ENCODE results near the gene NAALADL2. TPM values are rescaled to one million over a fixed set of nuclear protein-coding genes. Genes with fewer than 3 reads are reported as not detected.
"Not testable (repeated sequence)": the region's sequence is repeated elsewhere in the genome, so short reads cannot be mapped to it uniquely, and the experiment has no call there.

The NAALADL2 gene
- total RNA-seq, 2 experiments from 2014 or later = not detected

GRCh38 chr3:175511219-175511785 lies 652.2 kb downstream of the NAALADL2 start:
- H3K4me1 Mint-ChIP-seq (ENCODE audit: low read depth) = no peaks in the 10 kb centered on the region
- CTCF ChIA-PET = no interaction called here
- no peak for DNase-seq
- H3K9me3 Mint-ChIP-seq = peaks cover 4% of the 10 kb centered on the region
- no peak overlapping the region for H3K4me3 Mint-ChIP-seq
- H3K27ac Mint-ChIP-seq = no peak overlapping the region
- intact Hi-C loops (cut with micrococcal nuclease) = no loop called here
- H3K36me3 Mint-ChIP-seq (ENCODE audit: low read depth) = no peaks in the 10 kb centered on the region
- no peaks in the 10 kb centered on the region for H3K27me3 Mint-ChIP-seq (ENCODE audit: low read depth)

- H3K4me3 Mint-ChIP-seq = no peak overlapping the region
- no peaks in the 10 kb centered on the region for H3K36me3 Mint-ChIP-seq (ENCODE audit: low read depth)
- intact Hi-C loops (cut with micrococcal nuclease) = no loop called here
- no peak overlapping the region for H3K27ac Mint-ChIP-seq
- H3K27me3 Mint-ChIP-seq (ENCODE audit: low read depth) = no peaks in the 10 kb centered on the region
- H3K9me3 Mint-ChIP-seq = peaks cover 2% of the 10 kb centered on the region
- no peaks in the 10 kb centered on the region for H3K4me1 Mint-ChIP-seq (ENCODE audit: low read depth)
- no peak for DNase-seq
- CTCF ChIA-PET = no interaction called here
Measured at GRCh38 chr3:175512700-175513099, 653.6 kb downstream of the NAALADL2 start.

- no peaks in the 10 kb centered on the region for H3K36me3 Mint-ChIP-seq (ENCODE audit: low read depth)
- CTCF ChIA-PET = no interaction called here
- H3K9me3 Mint-ChIP-seq = no peaks in the 10 kb centered on the region
- no peak overlapping the region for H3K27ac Mint-ChIP-seq
- H3K4me3 Mint-ChIP-seq = no peak overlapping the region
- H3K27me3 Mint-ChIP-seq (ENCODE audit: low read depth) = no peaks in the 10 kb centered on the region
- no peak for DNase-seq
- intact Hi-C loops (cut with micrococcal nuclease) = no loop called here
- H3K4me1 Mint-ChIP-seq (ENCODE audit: low read depth) = no peaks in the 10 kb centered on the region
Measured at GRCh38 chr3:175518459-175518858, 659.3 kb downstream of the NAALADL2 start.

- Mint-ChIP-seq H3K27ac (no peak overlapping the region), H3K4me1 (ENCODE audit: low read depth) (no peaks in the 10 kb centered on the region), H3K27me3 (ENCODE audit: low read depth) (no peaks in the 10 kb centered on the region), H3K9me3 (no peaks in the 10 kb centered on the region), H3K36me3 (ENCODE audit: low read depth) (no peaks in the 10 kb centered on the region), H3K4me3 (no peak overlapping the region)
- CTCF ChIA-PET = interaction anchor here (0.8 kb wide), 1 partner anchor 26 kb away, joined by 3 read pairs; no protein-coding TSS in a partner anchor
- no peak for DNase-seq
- intact Hi-C loops (cut with micrococcal nuclease) = no loop called here
Measured at GRCh38 chr3:175521406-175521805, 662.3 kb downstream of the NAALADL2 start.

- intact Hi-C loops (cut with micrococcal nuclease) = no loop called here
- H3K27me3 Mint-ChIP-seq (ENCODE audit: low read depth) = no peaks in the 10 kb centered on the region
- no peak overlapping the region for H3K4me3 Mint-ChIP-seq
- no peak overlapping the region for H3K27ac Mint-ChIP-seq
- H3K36me3 Mint-ChIP-seq (ENCODE audit: low read depth) = no peaks in the 10 kb centered on the region
- DNase-seq = no peak
- H3K9me3 Mint-ChIP-seq = no peaks in the 10 kb centered on the region
- CTCF ChIA-PET = no interaction called here
- no peaks in the 10 kb centered on the region for H3K4me1 Mint-ChIP-seq (ENCODE audit: low read depth)
Measured at GRCh38 chr3:175526191-175526590, 667.1 kb downstream of the NAALADL2 start.

- intact Hi-C loops (cut with micrococcal nuclease) = no loop called here
- H3K27ac Mint-ChIP-seq = no peak overlapping the region
- DNase-seq = no peak
- no peaks in the 10 kb centered on the region for H3K9me3 Mint-ChIP-seq
- no peaks in the 10 kb centered on the region for H3K36me3 Mint-ChIP-seq (ENCODE audit: low read depth)
- H3K27me3 Mint-ChIP-seq (ENCODE audit: low read depth) = no peaks in the 10 kb centered on the region
- no peaks in the 10 kb centered on the region for H3K4me1 Mint-ChIP-seq (ENCODE audit: low read depth)
- CTCF ChIA-PET = no interaction called here
- no peak overlapping the region for H3K4me3 Mint-ChIP-seq
Measured at GRCh38 chr3:175526609-175527280, 667.6 kb downstream of the NAALADL2 start.

- H3K36me3 Mint-ChIP-seq (ENCODE audit: low read depth); H3K4me3 Mint-ChIP-seq; CTCF ChIA-PET; H3K27ac Mint-ChIP-seq; DNase-seq; H3K9me3 Mint-ChIP-seq; intact Hi-C loops (cut with micrococcal nuclease); H3K27me3 Mint-ChIP-seq (ENCODE audit: low read depth); H3K4me1 Mint-ChIP-seq (ENCODE audit: low read depth): not testable (repeated sequence)
Measured at GRCh38 chr3:175528693-175529092, 669.6 kb downstream of the NAALADL2 start.

GRCh38 chr3:175535351-175535750 lies 676.2 kb downstream of the NAALADL2 start:
- intact Hi-C loops (cut with micrococcal nuclease) = no loop called here
- H3K27ac Mint-ChIP-seq = no peak overlapping the region
- no peak overlapping the region for H3K4me3 Mint-ChIP-seq

GRCh38 chr3:175546115-175546514 lies 687.0 kb downstream of the NAALADL2 start:
- intact Hi-C loops (cut with micrococcal nuclease) = no loop called here
- no peaks in the 10 kb centered on the region for H3K27me3 Mint-ChIP-seq (ENCODE audit: low read depth)
- CTCF ChIA-PET = no interaction called here
- no peak for DNase-seq
- no peak overlapping the region for H3K4me3 Mint-ChIP-seq
- H3K4me1 Mint-ChIP-seq (ENCODE audit: low read depth) = no peaks in the 10 kb centered on the region
- H3K9me3 Mint-ChIP-seq = peaks cover 6% of the 10 kb centered on the region
- no peak overlapping the region for H3K27ac Mint-ChIP-seq
- H3K36me3 Mint-ChIP-seq (ENCODE audit: low read depth) = no peaks in the 10 kb centered on the region

More at GRCh38 chr3:175535351-175535750, 676.2 kb downstream of the NAALADL2 start:
- Mint-ChIP-seq H3K4me1 (ENCODE audit: low read depth) (no peaks in the 10 kb centered on the region), H3K9me3 (peaks cover 1% of the 10 kb centered on the region), H3K36me3 (ENCODE audit: low read depth) (no peaks in the 10 kb centered on the region), H3K27me3 (ENCODE audit: low read depth) (no peaks in the 10 kb centered on the region)
- CTCF ChIA-PET = no interaction called here
- DNase-seq = no peak

GRCh38 chr3:175552929-175553328 lies 693.8 kb downstream of the NAALADL2 start:
- H3K9me3 Mint-ChIP-seq = peaks cover under 1% of the 10 kb centered on the region
- H3K27ac Mint-ChIP-seq = no peak overlapping the region
- no peak for DNase-seq
- no peaks in the 10 kb centered on the region for H3K27me3 Mint-ChIP-seq (ENCODE audit: low read depth)
- intact Hi-C loops (cut with micrococcal nuclease) = no loop called here
- no peaks in the 10 kb centered on the region for H3K4me1 Mint-ChIP-seq (ENCODE audit: low read depth)
- CTCF ChIA-PET = no interaction called here
- H3K4me3 Mint-ChIP-seq = no peak overlapping the region
- no peaks in the 10 kb centered on the region for H3K36me3 Mint-ChIP-seq (ENCODE audit: low read depth)

- no peaks in the 10 kb centered on the region for H3K4me1 Mint-ChIP-seq (ENCODE audit: low read depth)
- no peaks in the 10 kb centered on the region for H3K27me3 Mint-ChIP-seq (ENCODE audit: low read depth)
- intact Hi-C loops (cut with micrococcal nuclease) = no loop called here
- CTCF ChIA-PET = no interaction called here
- H3K9me3 Mint-ChIP-seq = peaks cover 4% of the 10 kb centered on the region
- no peaks in the 10 kb centered on the region for H3K36me3 Mint-ChIP-seq (ENCODE audit: low read depth)
- H3K4me3 Mint-ChIP-seq = no peak overlapping the region
- H3K27ac Mint-ChIP-seq = no peak overlapping the region
- no peak for DNase-seq
Measured at GRCh38 chr3:175554801-175555200, 695.7 kb downstream of the NAALADL2 start.

- Mint-ChIP-seq H3K9me3 (peaks cover 4% of the 10 kb centered on the region), H3K36me3 (ENCODE audit: low read depth) (no peaks in the 10 kb centered on the region), H3K4me1 (ENCODE audit: low read depth) (no peaks in the 10 kb centered on the region), H3K27ac (no peak overlapping the region), H3K4me3 (no peak overlapping the region), H3K27me3 (ENCODE audit: low read depth) (no peaks in the 10 kb centered on the region)
- CTCF ChIA-PET = no interaction called here
- intact Hi-C loops (cut with micrococcal nuclease) = no loop called here
- DNase-seq = no peak
Measured at GRCh38 chr3:175558261-175558660, 699.1 kb downstream of the NAALADL2 start.

GRCh38 chr3:175564363-175564762 lies 705.2 kb downstream of the NAALADL2 start:
- Mint-ChIP-seq H3K4me3 (no peak overlapping the region), H3K27ac (no peak overlapping the region), H3K27me3 (ENCODE audit: low read depth) (no peaks in the 10 kb centered on the region), H3K4me1 (ENCODE audit: low read depth) (no peaks in the 10 kb centered on the region), H3K9me3 (peaks cover 3% of the 10 kb centered on the region), H3K36me3 (ENCODE audit: low read depth) (no peaks in the 10 kb centered on the region)
- intact Hi-C loops (cut with micrococcal nuclease) = no loop called here
- CTCF ChIA-PET = no interaction called here
- DNase-seq = no peak

All from activated naive CD4-positive, alpha-beta T cell treated with anti-CD3 and anti-CD28 coated beads for 36 hours (primary cell).